MM.1S (cell line): Measurements from ENCODE around the gene CNFN.

Experiments
- DNase-seq: peaks from one replicate; pipeline ENCODE4 v3.0.0-alpha.2; 2015
- H2AFZ ChIP-seq: fragments of 300-600 bp; sonication (generic); 2 replicates; pipeline ENCODE4 v1.6.0; 2016; ENCODE audit warnings: antibody characterized with exemption, low read length
- H3F3A ChIP-seq: fragments of 300-600 bp; sonication (generic); 2 replicates; pipeline ENCODE4 v1.6.1; 2016; ENCODE audit warnings: mild to moderate bottlenecking, antibody characterized with exemption, low read length, moderate library complexity, mixed read lengths; ENCODE audit not compliant: insufficient read depth
- H3K27ac ChIP-seq: fragments of 300-600 bp; sonication (generic); 2 replicates; pipeline ENCODE4 v1.5.1; 2016; ENCODE audit warnings: mild to moderate bottlenecking, low read length
- H3K27me3 ChIP-seq: fragments of 300-600 bp; sonication (generic); replicated peaks from 2 replicates; pipeline ENCODE4 v1.6.0; 2016; ENCODE audit warnings: low read length; ENCODE audit not compliant: insufficient read depth
- H3K36me3 ChIP-seq: fragments of 300-600 bp; sonication (generic); replicated peaks from 2 replicates; pipeline ENCODE4 v1.6.1; 2016; ENCODE audit warnings: mild to moderate bottlenecking, low read length, mixed read lengths; ENCODE audit not compliant: insufficient read depth
- H3K4me1 ChIP-seq: fragments of 300-600 bp; sonication (generic); 2 replicates; pipeline ENCODE4 v1.6.1; 2016; ENCODE audit warnings: low read length, mixed read lengths
- H3K4me2 ChIP-seq: fragments of 300-600 bp; sonication (generic); 2 replicates; pipeline ENCODE4 v1.6.0; 2016; ENCODE audit warnings: low read depth, low read length
- H3K4me3 ChIP-seq: fragments of 300-600 bp; sonication (generic); 2 replicates; pipeline ENCODE4 v1.5.1; 2016; ENCODE audit warnings: low read length, mixed read lengths
- H3K79me2 ChIP-seq: fragments of 300-600 bp; sonication (generic); 2 replicates; pipeline ENCODE4 v1.6.1; 2016; ENCODE audit warnings: mixed run types, low read length, mixed read lengths
- H3K9ac ChIP-seq: fragments of 300-600 bp; sonication (generic); 2 replicates; pipeline ENCODE4 v1.6.1; 2016; ENCODE audit warnings: low read length, mixed read lengths
- H3K9me2 ChIP-seq: fragments of 300-600 bp; sonication (generic); replicated peaks from 2 replicates; pipeline ENCODE4 v1.6.1; 2016; ENCODE audit warnings: mild to moderate bottlenecking, low read length, mixed read lengths; ENCODE audit not compliant: insufficient read depth
- H3K9me3 ChIP-seq: fragments of 300-600 bp; sonication (generic); replicated peaks from 2 replicates; pipeline ENCODE4 v1.6.1; 2016; ENCODE audit warnings: mild to moderate bottlenecking, low read length, mixed read lengths; ENCODE audit not compliant: insufficient read depth
- H4K20me1 ChIP-seq: fragments of 300-600 bp; sonication (generic); 2 replicates; pipeline ENCODE4 v1.6.1; 2016; ENCODE audit warnings: mild to moderate bottlenecking, low read length, moderate library complexity, mixed read lengths; ENCODE audit not compliant: insufficient read depth
- CTCF ChIP-seq: fragments of 300-600 bp; sonication (generic); IDR thresholded peaks from 2 replicates; pipeline ENCODE4 v1.5.1; 2016; ENCODE audit warnings: antibody characterized with exemption, low read length, mixed read lengths
- EZH2 ChIP-seq: fragments of 300-600 bp; sonication (generic); optimal IDR thresholded peaks from 2 replicates; pipeline ENCODE3; 2017; ENCODE audit warnings: low read depth, mild to moderate bottlenecking, antibody characterized with exemption, low read length, mixed read lengths
- EZH2phosphoT487 ChIP-seq: fragments of 300-600 bp; sonication (generic); IDR thresholded peaks from 2 replicates; pipeline ENCODE4 v1.6.1; 2018; ENCODE audit warnings: antibody characterized with exemption, low read length

The CNFN gene

GRCh38 chr19:42370068-42370520, 20.0 kb downstream of the CNFN start:
- no peaks in the 10 kb centered on the region for H3K27me3 ChIP-seq
- no peaks in the 10 kb centered on the region for H3K9me2 ChIP-seq
- no peaks in the 10 kb centered on the region for H3F3A ChIP-seq
- no peak for TF ChIP-seq EZH2phosphoT487
- no peak for TF ChIP-seq EZH2
- TF ChIP-seq CTCF, result no peak
- DNase-seq, result no peak
- no peak overlapping the region for H2AFZ ChIP-seq
- no peaks in the 10 kb centered on the region for H3K4me1 ChIP-seq
- H3K36me3 ChIP-seq, result no peaks in the 10 kb centered on the region
- no peak overlapping the region for H3K9ac ChIP-seq
- no peak overlapping the region for H3K4me2 ChIP-seq
- H3K9me3 ChIP-seq, result no peaks in the 10 kb centered on the region
- H4K20me1 ChIP-seq, result no peaks in the 10 kb centered on the region
- no peak overlapping the region for H3K4me3 ChIP-seq
- H3K79me2 ChIP-seq, result no peaks in the 10 kb centered on the region
- H3K27ac ChIP-seq, result no peak overlapping the region

GRCh38 chr19:42369433-42370067, 20.5 kb downstream of the CNFN start:
- TF ChIP-seq EZH2, result no peak
- no peak for TF ChIP-seq EZH2phosphoT487
- no peak for TF ChIP-seq CTCF
- H4K20me1 ChIP-seq, result no peaks in the 10 kb centered on the region
- no peak overlapping the region for H3K4me3 ChIP-seq
- H3K27ac ChIP-seq, result no peak overlapping the region
- no peak overlapping the region for H3K9ac ChIP-seq
- no peaks in the 10 kb centered on the region for H3K79me2 ChIP-seq
- H3K4me1 ChIP-seq, result no peaks in the 10 kb centered on the region
- H3K27me3 ChIP-seq, result no peaks in the 10 kb centered on the region
- H3K36me3 ChIP-seq, result no peaks in the 10 kb centered on the region
- no peak for DNase-seq
- no peak overlapping the region for H3K4me2 ChIP-seq
- no peaks in the 10 kb centered on the region for H3K9me2 ChIP-seq
- H3F3A ChIP-seq, result no peaks in the 10 kb centered on the region
- H2AFZ ChIP-seq, result no peak overlapping the region
- no peaks in the 10 kb centered on the region for H3K9me3 ChIP-seq

GRCh38 chr19:42368765-42369164, 21.3 kb downstream of the CNFN start:
- no peaks in the 10 kb centered on the region for H3K9me2 ChIP-seq
- H3F3A ChIP-seq, result no peaks in the 10 kb centered on the region
- TF ChIP-seq EZH2, result no peak
- no peak for TF ChIP-seq EZH2phosphoT487
- TF ChIP-seq CTCF, result no peak

More at GRCh38 chr19:42368765-42369164, 21.3 kb downstream of the CNFN start:
- H2AFZ ChIP-seq, result no peak overlapping the region
- no peak overlapping the region for H3K27ac ChIP-seq
- no peaks in the 10 kb centered on the region for H3K9me3 ChIP-seq
- no peaks in the 10 kb centered on the region for H3K27me3 ChIP-seq
- H3K4me3 ChIP-seq, result no peak overlapping the region
- H4K20me1 ChIP-seq, result no peaks in the 10 kb centered on the region
- H3K79me2 ChIP-seq, result no peaks in the 10 kb centered on the region
- H3K36me3 ChIP-seq, result no peaks in the 10 kb centered on the region
- H3K9ac ChIP-seq, result no peak overlapping the region
- DNase-seq, result no peak
- no peak overlapping the region for H3K4me2 ChIP-seq
- H3K4me1 ChIP-seq, result no peaks in the 10 kb centered on the region
